ENCODE results near the gene KRT73. TPM values are rescaled to one million over a fixed set of nuclear protein-coding genes. Genes with fewer than 3 reads are reported as not detected.

The KRT73 gene
- total RNA-seq, 1 experiment from 2014 or later, result not detected

DNA sequence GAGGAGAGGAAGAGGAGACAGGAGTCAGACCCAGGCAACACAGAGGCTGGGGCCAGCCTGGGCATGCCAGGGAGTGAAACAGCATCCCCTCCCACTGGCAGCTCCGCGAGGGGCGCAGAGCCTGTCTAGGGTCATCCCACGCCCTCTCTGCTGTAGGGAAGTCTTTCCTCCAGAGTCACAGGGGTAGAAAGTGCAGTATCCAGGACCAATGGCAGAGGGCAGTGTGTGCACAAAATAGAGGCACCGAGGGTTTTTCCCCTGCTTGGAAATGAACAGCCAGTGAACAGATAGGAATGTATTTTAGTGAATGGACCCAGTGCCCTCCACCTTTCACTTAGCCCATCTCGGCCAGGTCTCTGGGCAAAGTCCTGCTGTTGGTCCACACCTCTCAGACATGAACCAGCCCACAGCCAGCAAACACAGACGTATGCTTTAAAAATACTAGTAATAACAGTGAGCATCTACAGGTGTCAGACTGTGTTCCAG, 35.3 kb downstream of the KRT73 start:
- no peak overlapping the region for H3K27ac Mint-ChIP-seq
- H3K14ac ChIP-seq (ENCODE audit: insufficient read depth, low read length), result no peak overlapping the region
- H3K9me3 Mint-ChIP-seq, result no peaks in the 10 kb centered on the region
- H2AFZ ChIP-seq (ENCODE audit: low read length), result no peak overlapping the region
- peak; percentile 85 for DNase-seq
- H3K9me3 ChIP-seq (ENCODE audit: control insufficient read depth, low read depth, low read length), result no peaks in the 10 kb centered on the region
- no peak overlapping the region for H3K18ac ChIP-seq (ENCODE audit: insufficient read length, low read depth, low read length)
- H3K23ac ChIP-seq (ENCODE audit: insufficient read length, low read depth, low read length), result no peak overlapping the region
- H2BK12ac ChIP-seq (ENCODE audit: insufficient read length, low read depth, low read length), result no peak overlapping the region
- H3K79me1 ChIP-seq (ENCODE audit: insufficient read depth, low read depth, low read length, poor library complexity, severe bottlenecking), result no peaks in the 10 kb centered on the region
- H3K4me2 ChIP-seq (ENCODE audit: insufficient read depth, insufficient read length, low read length), result no peak overlapping the region
- WGBS (ENCODE audit: extremely low coverage, insufficient read length, low lambda C conversion rate), result no CpG with 5 or more reads among the region's 7 CpGs
- H3K36me3 Mint-ChIP-seq (ENCODE audit: insufficient read depth in 1 of 3, low read depth in 3 of 3), result no peaks in the 10 kb centered on the region; a peak in 1 of 7 replicates
- H3K4me1 ChIP-seq (ENCODE audit: insufficient read depth, low read length), result no peaks in the 10 kb centered on the region
- no peak overlapping the region for H2BK15ac ChIP-seq (ENCODE audit: low read depth, low read length)
- H2BK120ac ChIP-seq (ENCODE audit: low read depth, low read length, poor library complexity, severe bottlenecking), result no peak overlapping the region
- no peak overlapping the region for H4K5ac ChIP-seq (ENCODE audit: insufficient read length, low read depth, low read length)
- H3K27me3 Mint-ChIP-seq (ENCODE audit: low read depth), result peaks cover 11% of the 10 kb centered on the region
- no peak overlapping the region for H3T11ph ChIP-seq (ENCODE audit: low read length)
- H4K20me1 ChIP-seq (ENCODE audit: control insufficient read depth, insufficient read depth, insufficient read length), result no peaks in the 10 kb centered on the region
- no peak overlapping the region for H2BK5ac ChIP-seq (ENCODE audit: insufficient read length, low read length)
- H3K23me2 ChIP-seq (ENCODE audit: insufficient read length, low read depth, low read length, poor library complexity, severe bottlenecking), result no peaks in the 10 kb centered on the region
- no peaks in the 10 kb centered on the region for H3K79me2 ChIP-seq (ENCODE audit: insufficient read depth, low read length)
- H3K4me1 Mint-ChIP-seq, result peaks cover 10 to 12% of the 10 kb centered on the region in 2 experiments
- no peak overlapping the region for H2BK20ac ChIP-seq (ENCODE audit: low read depth, low read length, poor library complexity, severe bottlenecking)
- no peak overlapping the region for H3K9ac ChIP-seq (ENCODE audit: extremely low read depth, insufficient read length, low read length)
- H4K91ac ChIP-seq (ENCODE audit: insufficient read length, low read depth, low read length), result no peak overlapping the region
- no peaks in the 10 kb centered on the region for H3K27me3 ChIP-seq (ENCODE audit: insufficient read depth, low read length)
- H3K27ac ChIP-seq (ENCODE audit: insufficient read length, low read depth, low read length), result no peak overlapping the region
- no peak overlapping the region for H2AK5ac ChIP-seq (ENCODE audit: insufficient read length, low read length)
- TF ChIP-seq, protein P1, sequence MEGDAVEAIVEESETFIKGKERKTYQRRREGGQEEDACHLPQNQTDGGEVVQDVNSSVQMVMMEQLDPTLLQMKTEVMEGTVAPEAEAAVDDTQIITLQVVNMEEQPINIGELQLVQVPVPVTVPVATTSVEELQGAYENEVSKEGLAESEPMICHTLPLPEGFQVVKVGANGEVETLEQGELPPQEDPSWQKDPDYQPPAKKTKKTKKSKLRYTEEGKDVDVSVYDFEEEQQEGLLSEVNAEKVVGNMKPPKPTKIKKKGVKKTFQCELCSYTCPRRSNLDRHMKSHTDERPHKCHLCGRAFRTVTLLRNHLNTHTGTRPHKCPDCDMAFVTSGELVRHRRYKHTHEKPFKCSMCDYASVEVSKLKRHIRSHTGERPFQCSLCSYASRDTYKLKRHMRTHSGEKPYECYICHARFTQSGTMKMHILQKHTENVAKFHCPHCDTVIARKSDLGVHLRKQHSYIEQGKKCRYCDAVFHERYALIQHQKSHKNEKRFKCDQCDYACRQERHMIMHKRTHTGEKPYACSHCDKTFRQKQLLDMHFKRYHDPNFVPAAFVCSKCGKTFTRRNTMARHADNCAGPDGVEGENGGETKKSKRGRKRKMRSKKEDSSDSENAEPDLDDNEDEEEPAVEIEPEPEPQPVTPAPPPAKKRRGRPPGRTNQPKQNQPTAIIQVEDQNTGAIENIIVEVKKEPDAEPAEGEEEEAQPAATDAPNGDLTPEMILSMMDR (conservative IDR thresholded peaks at IDR 0.05), result peak; percentile 79
- no peak overlapping the region for H3K4ac ChIP-seq (ENCODE audit: low read depth, low read length)
- no peak overlapping the region for H3K56ac ChIP-seq (ENCODE audit: insufficient read length, low read depth, low read length)
- H4K8ac ChIP-seq (replicated peaks; ENCODE audit: insufficient read length, low read depth, low read length), result no peak overlapping the region
- no peak overlapping the region for H3K4me3 Mint-ChIP-seq
